Breast epithelium (tissue), 4 donors: Measurements from ENCODE around the gene IL1RAP. TPM values are rescaled to one million over a fixed set of nuclear protein-coding genes. Genes with fewer than 3 reads are reported as not detected.

Experiments
- DNase-seq, 2 donors: peaks; one replicate each; pipeline ENCODE4 v3.0.0-alpha.2; 2019; ENCODE audit warnings: low spot score in 2 of 2
- H3K27ac ChIP-seq, 2 donors: fragments of 200-600 bp; sonication (generic) in 1 of 2; one replicate each; pipeline ENCODE4 v1.5.1; 2016 to 2019; ENCODE audit warnings: mild to moderate bottlenecking in 1 of 2
- H3K27me3 ChIP-seq, 2 donors: fragments of 200-600 bp; sonication (generic) in 1 of 2; one replicate each; pipeline versions ENCODE4 v1.5.1 to v1.6.0; 2017 to 2019; ENCODE audit warnings: control low read depth in 1 of 2, mild to moderate bottlenecking in 1 of 2
- H3K36me3 ChIP-seq: fragments of 200-600 bp; one replicate; pipeline ENCODE4 v1.5.1; 2019
- H3K4me1 ChIP-seq, 2 donors: fragments of 200-600 bp; sonication (generic); one replicate each; pipeline ENCODE4 v1.5.1; 2016 to 2019; ENCODE audit warnings: control low read depth in 1 of 2
- H3K4me3 ChIP-seq, 3 donors: fragments of 200-600 bp; sonication (generic); 1 replicate in 2 of 3; 2 replicates in 1 of 3; pipeline ENCODE4 v1.5.1; 2016 to 2019; ENCODE audit warnings: mild to moderate bottlenecking in 3 of 3, moderate library complexity in 2 of 3
- H3K9me3 ChIP-seq, 2 donors: fragments of 200-600 bp; sonication (generic) in 1 of 2; one replicate each; pipeline ENCODE4 v1.5.1; 2016 to 2019; ENCODE audit warnings: control low read depth in 1 of 2
- CTCF ChIP-seq, 3 donors: fragments of 450-650 bp; IDR thresholded peaks; one replicate each; pipeline ENCODE4 v1.5.1; 2016 to 2017; ENCODE audit warnings: antibody characterized with exemption in 3 of 3, mild to moderate bottlenecking in 3 of 3, moderate library complexity in 3 of 3
- POLR2A ChIP-seq: fragments of 450-650 bp; IDR thresholded peaks from one replicate; pipeline ENCODE4 v1.6.1; 2016; ENCODE audit warnings: antibody characterized with exemption, mild to moderate bottlenecking, moderate library complexity
- POLR2AphosphoS5 ChIP-seq, 3 donors: sonication (generic); formaldehyde crosslinking; IDR thresholded peaks; one replicate each; pipeline ENCODE4 v1.6.1; 2017; ENCODE audit warnings: antibody characterized with exemption in 3 of 3
- intact Hi-C: fragments of 100-400 bp; cut with DNase I; formaldehyde crosslinking; loops from one replicate; pipeline ENCODE4 v1.15.1; 2023; ENCODE audit warnings: low total_unique reads
- total RNA-seq, 3 donors: library from RNA; depleted of rRNA; stranded (reverse); fragments of >200 nt; gene quantifications; one replicate each; pipeline ENCODE4 v1.1.0, GENCODE V29; 2016

Gene IL1RAP
- total RNA-seq, 3 donors from 2014 or later = 11.8 to 15.4 (median 13.1) TPM

- H3K4me1 ChIP-seq = no peaks in the 10 kb centered on the region
- H3K27me3 ChIP-seq = no peaks in the 10 kb centered on the region
- no peak for DNase-seq
- H3K9me3 ChIP-seq = no peaks in the 10 kb centered on the region
- no peaks in the 10 kb centered on the region for H3K36me3 ChIP-seq
- no peak overlapping the region for H3K4me3 ChIP-seq
- TF ChIP-seq POLR2A (no peak), POLR2AphosphoS5 (IDR thresholded peaks at IDR 0.05) (no peak), CTCF (IDR thresholded peaks at IDR 0.05) (no peak)
- no peak overlapping the region for H3K27ac ChIP-seq
- intact Hi-C loops = no loop called here
Measured at GRCh38 chr3:190593075-190593474, 79.2 kb downstream of the IL1RAP start.

GRCh38 chr3:190594171-190594570 is 80.3 kb downstream of the IL1RAP start:
- Histone ChIP-seq H3K27ac (no peak overlapping the region), H3K9me3 (no peaks in the 10 kb centered on the region), H3K4me1 (no peaks in the 10 kb centered on the region), H3K4me3 (no peak overlapping the region), H3K36me3 (no peaks in the 10 kb centered on the region), H3K27me3 (no peaks in the 10 kb centered on the region)
- intact Hi-C loops = no loop called here
- TF ChIP-seq POLR2AphosphoS5 (IDR thresholded peaks at IDR 0.05) (no peak), POLR2A (no peak), CTCF (IDR thresholded peaks at IDR 0.05) (no peak)
- DNase-seq = no peak

- no peak overlapping the region for H3K4me3 ChIP-seq
- H3K36me3 ChIP-seq = no peaks in the 10 kb centered on the region
- H3K9me3 ChIP-seq = no peaks in the 10 kb centered on the region
- H3K27me3 ChIP-seq = no peaks in the 10 kb centered on the region
- H3K27ac ChIP-seq = no peak overlapping the region
- no peak for DNase-seq
- intact Hi-C loops = no loop called here
- no peak for TF ChIP-seq CTCF (IDR thresholded peaks at IDR 0.05)
- no peak for TF ChIP-seq POLR2A
- TF ChIP-seq POLR2AphosphoS5 (IDR thresholded peaks at IDR 0.05) = no peak
- no peaks in the 10 kb centered on the region for H3K4me1 ChIP-seq
Measured at GRCh38 chr3:190595179-190595795, 81.4 kb downstream of the IL1RAP start.

- Histone ChIP-seq H3K4me3 (no peak overlapping the region), H3K36me3 (no peaks in the 10 kb centered on the region), H3K4me1 (no peaks in the 10 kb centered on the region), H3K9me3 (no peaks in the 10 kb centered on the region), H3K27ac (no peak overlapping the region), H3K27me3 (no peaks in the 10 kb centered on the region)
- DNase-seq = no peak
- intact Hi-C loops = no loop called here
- TF ChIP-seq POLR2AphosphoS5 (IDR thresholded peaks at IDR 0.05) (no peak), POLR2A (no peak), CTCF (IDR thresholded peaks at IDR 0.05) (no peak)
Measured at GRCh38 chr3:190595807-190596206, 81.9 kb downstream of the IL1RAP start.

GRCh38 chr3:190596349-190597285 is 82.7 kb downstream of the IL1RAP start:
- no peak overlapping the region for H3K27ac ChIP-seq

More at GRCh38 chr3:190596349-190597285, 82.7 kb downstream of the IL1RAP start:
- H3K27me3 ChIP-seq = no peaks in the 10 kb centered on the region
- no peak for DNase-seq
- H3K4me1 ChIP-seq = no peaks in the 10 kb centered on the region
- no peak overlapping the region for H3K4me3 ChIP-seq
- TF ChIP-seq POLR2AphosphoS5 (IDR thresholded peaks at IDR 0.05) (no peak), CTCF (IDR thresholded peaks at IDR 0.05) (no peak), POLR2A (no peak)
- H3K36me3 ChIP-seq = no peaks in the 10 kb centered on the region
- H3K9me3 ChIP-seq = no peaks in the 10 kb centered on the region
- intact Hi-C loops = no loop called here
